ENCODE data around the gene TPK1. TPM values are rescaled to one million over a fixed set of nuclear protein-coding genes. Genes with fewer than 3 reads are reported as not detected.
"Not testable (repeated sequence)": the region's sequence is repeated elsewhere in the genome, so short reads cannot be mapped to it uniquely, and the experiment has no call there.

Gene TPK1
- polyA plus RNA-seq, 1 donor, result 5.4 TPM

DNA sequence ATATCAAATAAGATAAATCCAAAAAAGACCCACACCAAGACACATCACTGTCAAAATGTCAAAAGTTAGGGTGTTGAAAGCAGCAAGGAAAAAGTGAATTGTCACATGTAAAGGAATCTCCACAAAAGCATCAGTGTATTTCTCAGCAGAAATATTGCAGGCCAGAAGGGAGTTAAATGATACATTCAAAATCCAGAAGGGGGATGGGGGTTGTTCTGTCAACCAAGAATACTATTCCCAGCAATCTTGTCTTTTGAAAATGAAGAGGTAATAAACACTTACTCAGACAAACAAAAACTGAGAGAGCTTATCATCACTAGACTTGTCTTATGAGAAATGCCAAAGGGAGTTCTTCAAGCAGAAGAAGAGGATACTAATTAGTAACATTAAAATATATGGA is 241.3 kb downstream of the TPK1 start:
- H3K27ac ChIP-seq (ENCODE audit: low read length), result no peak overlapping the region
- no peaks in the 10 kb centered on the region for H3K27me3 ChIP-seq (ENCODE audit: control insufficient read depth, insufficient read depth, low read length)
- H3K36me3 ChIP-seq (ENCODE audit: control insufficient read depth, insufficient read depth, low read length), result no peaks in the 10 kb centered on the region
- H3K4me1 ChIP-seq (ENCODE audit: control insufficient read depth, insufficient read depth, low read length), result no peaks in the 10 kb centered on the region
- no peak overlapping the region for H3K4me3 ChIP-seq (ENCODE audit: low read length)
- peaks cover 5% of the 10 kb centered on the region for H3K9me3 ChIP-seq (ENCODE audit: control insufficient read depth, low read depth, low read length)
- no peak for DNase-seq

DNA sequence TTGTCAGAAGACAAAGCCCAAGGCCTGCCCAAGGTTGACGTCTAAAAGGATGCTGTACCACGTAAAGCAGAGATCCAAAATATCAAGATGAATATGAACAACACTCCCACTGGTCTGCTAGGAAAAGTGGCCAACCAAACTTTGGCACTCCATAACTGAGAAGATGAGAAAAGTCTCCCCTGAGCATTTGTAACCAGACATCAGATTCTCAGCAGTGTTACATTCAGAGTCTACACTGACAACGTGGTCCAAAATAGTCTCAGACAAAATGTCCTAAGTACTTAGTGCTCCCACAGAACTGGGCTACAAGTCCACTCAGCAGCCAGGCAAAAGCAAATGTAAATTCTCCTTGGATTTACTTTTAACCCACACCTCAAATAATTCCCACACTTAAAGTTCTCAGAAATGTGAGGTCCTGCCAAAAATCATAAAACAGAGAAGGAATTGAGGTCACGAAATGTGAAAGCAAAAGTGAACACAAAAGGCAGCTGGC is 247.2 kb downstream of the TPK1 start:
- Histone ChIP-seq H3K4me1 (ENCODE audit: control insufficient read depth, insufficient read depth, low read length) (no peaks in the 10 kb centered on the region), H3K36me3 (ENCODE audit: control insufficient read depth, insufficient read depth, low read length) (no peaks in the 10 kb centered on the region), H3K27ac (ENCODE audit: low read length) (no peak overlapping the region), H3K27me3 (ENCODE audit: control insufficient read depth, insufficient read depth, low read length) (no peaks in the 10 kb centered on the region), H3K4me3 (ENCODE audit: low read length) (no peak overlapping the region), H3K9me3 (ENCODE audit: control insufficient read depth, low read depth, low read length) (no peaks in the 10 kb centered on the region)
- no peak for DNase-seq
- 60% methylated on average over 1 of the region's 4 CpGs for whole genome bisulfite sequencing (ENCODE audit: insufficient coverage, low lambda C conversion rate)

DNA sequence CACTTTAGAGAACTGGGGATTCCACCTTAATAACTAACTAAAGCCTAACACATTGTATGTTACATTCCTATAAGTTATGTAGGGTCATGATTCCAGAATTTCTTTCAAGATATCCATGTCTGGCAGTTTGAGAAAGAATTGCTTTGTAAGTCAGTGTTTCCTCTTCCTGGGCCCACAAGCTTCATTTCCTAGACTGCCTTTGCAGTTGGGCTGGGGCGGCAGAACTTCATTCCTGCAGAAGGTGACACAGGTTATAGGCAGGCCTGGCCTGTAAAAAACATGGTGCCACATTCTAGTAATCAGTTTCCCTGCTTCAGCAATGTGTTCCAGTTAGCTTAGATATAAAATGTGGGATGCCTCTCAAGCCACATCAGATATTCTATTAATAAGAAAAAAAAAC is 248.2 kb downstream of the TPK1 start:
- H3K9me3 ChIP-seq (ENCODE audit: control insufficient read depth, low read depth, low read length), result no peaks in the 10 kb centered on the region
- no CpG with 5 or more reads among the region's 1 CpG for WGBS (ENCODE audit: insufficient coverage, low lambda C conversion rate)
- H3K4me1 ChIP-seq (ENCODE audit: control insufficient read depth, insufficient read depth, low read length), result no peaks in the 10 kb centered on the region
- no peak overlapping the region for H3K27ac ChIP-seq (ENCODE audit: low read length)
- H3K27me3 ChIP-seq (ENCODE audit: control insufficient read depth, insufficient read depth, low read length), result no peaks in the 10 kb centered on the region
- no peak overlapping the region for H3K4me3 ChIP-seq (ENCODE audit: low read length)
- DNase-seq, result no peak
- no peaks in the 10 kb centered on the region for H3K36me3 ChIP-seq (ENCODE audit: control insufficient read depth, insufficient read depth, low read length)

DNA sequence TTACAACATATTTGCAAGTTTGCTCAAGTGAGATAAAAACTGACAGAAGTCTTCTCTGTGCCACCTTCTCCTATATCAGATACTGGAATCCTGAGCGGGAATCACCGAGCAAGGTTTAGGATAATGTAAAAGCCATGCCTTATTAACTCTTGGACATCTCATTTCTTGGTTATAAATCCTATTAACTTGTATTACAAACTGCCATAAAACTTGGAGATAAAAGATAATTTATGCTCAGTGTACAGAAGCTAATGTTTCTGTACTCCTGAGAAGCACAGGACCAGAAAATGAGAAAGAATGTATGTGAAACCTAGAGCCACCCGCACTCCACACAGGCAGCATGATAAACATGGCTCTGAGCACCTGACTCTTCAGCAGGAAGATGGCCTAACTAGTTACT is 251.1 kb downstream of the TPK1 start:
- Histone ChIP-seq H3K27ac (ENCODE audit: low read length) (no peak overlapping the region), H3K36me3 (ENCODE audit: control insufficient read depth, insufficient read depth, low read length) (no peaks in the 10 kb centered on the region), H3K27me3 (ENCODE audit: control insufficient read depth, insufficient read depth, low read length) (no peaks in the 10 kb centered on the region), H3K4me1 (ENCODE audit: control insufficient read depth, insufficient read depth, low read length) (no peaks in the 10 kb centered on the region), H3K9me3 (ENCODE audit: control insufficient read depth, low read depth, low read length) (no peaks in the 10 kb centered on the region), H3K4me3 (ENCODE audit: low read length) (no peak overlapping the region)
- DNase-seq, result no peak
- no CpG with 5 or more reads among the region's 3 CpGs for WGBS (ENCODE audit: insufficient coverage, low lambda C conversion rate)

GRCh38 chr7:144579687-144580086 is 256.2 kb downstream of the TPK1 start:
- Histone ChIP-seq H3K4me1 (ENCODE audit: control insufficient read depth, insufficient read depth, low read length) (no peaks in the 10 kb centered on the region), H3K27me3 (ENCODE audit: control insufficient read depth, insufficient read depth, low read length) (no peaks in the 10 kb centered on the region), H3K27ac (ENCODE audit: low read length) (no peak overlapping the region), H3K9me3 (ENCODE audit: control insufficient read depth, low read depth, low read length) (no peaks in the 10 kb centered on the region), H3K36me3 (ENCODE audit: control insufficient read depth, insufficient read depth, low read length) (no peaks in the 10 kb centered on the region), H3K4me3 (ENCODE audit: low read length) (no peak overlapping the region)
- DNase-seq, result no peak
- WGBS (ENCODE audit: insufficient coverage, low lambda C conversion rate), result no CpG with 5 or more reads among the region's 1 CpG

GRCh38 chr7:144575456-144575855 is 260.4 kb downstream of the TPK1 start:
- Histone ChIP-seq H3K27me3 (ENCODE audit: control insufficient read depth, insufficient read depth, low read length) (no peaks in the 10 kb centered on the region), H3K27ac (ENCODE audit: low read length) (no peak overlapping the region), H3K4me3 (ENCODE audit: low read length) (no peak overlapping the region), H3K9me3 (ENCODE audit: control insufficient read depth, low read depth, low read length) (no peaks in the 10 kb centered on the region), H3K36me3 (ENCODE audit: control insufficient read depth, insufficient read depth, low read length) (no peaks in the 10 kb centered on the region), H3K4me1 (ENCODE audit: control insufficient read depth, insufficient read depth, low read length) (no peaks in the 10 kb centered on the region)
- no peak for DNase-seq
- 100% methylated on average over 1 of the region's 3 CpGs for WGBS (ENCODE audit: insufficient coverage, low lambda C conversion rate)

DNA sequence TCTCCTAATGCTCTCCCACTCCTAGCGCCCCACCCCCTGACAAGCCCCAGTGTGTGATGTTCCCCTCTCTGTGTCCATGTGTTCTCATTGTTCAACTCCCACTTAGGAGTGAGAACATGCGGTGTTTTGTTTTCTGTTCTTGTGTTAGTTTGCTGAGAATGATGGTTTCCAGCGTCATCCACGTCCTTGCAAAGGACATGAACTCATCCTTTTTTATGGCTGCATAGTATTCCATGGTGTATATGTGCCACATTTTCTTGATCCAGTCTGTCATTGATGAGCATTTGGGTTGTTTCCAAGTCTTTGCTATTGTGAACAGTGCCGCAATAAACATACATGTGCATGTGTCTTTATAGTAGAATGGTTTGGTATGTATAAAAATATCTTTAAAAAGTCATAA is 261.1 kb downstream of the TPK1 start:
- not testable (repeated sequence) for H3K36me3 ChIP-seq (ENCODE audit: control insufficient read depth, insufficient read depth, low read length); H3K4me3 ChIP-seq (ENCODE audit: low read length); H3K9me3 ChIP-seq (ENCODE audit: control insufficient read depth, low read depth, low read length); H3K4me1 ChIP-seq (ENCODE audit: control insufficient read depth, insufficient read depth, low read length); H3K27ac ChIP-seq (ENCODE audit: low read length); DNase-seq; H3K27me3 ChIP-seq (ENCODE audit: control insufficient read depth, insufficient read depth, low read length)
- WGBS (ENCODE audit: insufficient coverage, low lambda C conversion rate), result no CpG with 5 or more reads among the region's 5 CpGs

DNA sequence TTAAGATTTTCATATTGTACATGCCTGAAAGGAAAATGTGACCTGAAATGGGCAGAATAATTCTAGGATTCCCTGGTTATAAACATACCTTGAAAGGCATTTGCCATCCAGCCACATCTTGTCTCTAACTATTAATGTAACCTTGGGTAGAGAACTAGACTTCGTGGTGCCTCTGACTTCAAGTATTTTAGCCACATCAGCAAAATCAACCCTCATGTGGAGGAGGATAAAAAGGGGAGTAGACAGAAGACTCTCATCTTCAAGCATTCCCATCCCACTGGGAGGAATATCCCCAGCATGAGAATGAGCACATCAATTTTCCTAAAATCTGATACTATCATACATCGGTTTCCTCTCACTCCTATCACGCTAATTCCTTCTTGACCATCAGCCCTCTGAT is 267.6 kb downstream of the TPK1 start:
- H3K27ac ChIP-seq (ENCODE audit: low read length), result no peak overlapping the region
- no peak for DNase-seq
- no peak overlapping the region for H3K4me3 ChIP-seq (ENCODE audit: low read length)
- H3K36me3 ChIP-seq (ENCODE audit: control insufficient read depth, insufficient read depth, low read length), result no peaks in the 10 kb centered on the region
- H3K27me3 ChIP-seq (ENCODE audit: control insufficient read depth, insufficient read depth, low read length), result no peaks in the 10 kb centered on the region
- 100% methylated on average over 2 of the region's 3 CpGs for WGBS (ENCODE audit: insufficient coverage, low lambda C conversion rate)
- no peaks in the 10 kb centered on the region for H3K4me1 ChIP-seq (ENCODE audit: control insufficient read depth, insufficient read depth, low read length)
- no peaks in the 10 kb centered on the region for H3K9me3 ChIP-seq (ENCODE audit: control insufficient read depth, low read depth, low read length)

DNA sequence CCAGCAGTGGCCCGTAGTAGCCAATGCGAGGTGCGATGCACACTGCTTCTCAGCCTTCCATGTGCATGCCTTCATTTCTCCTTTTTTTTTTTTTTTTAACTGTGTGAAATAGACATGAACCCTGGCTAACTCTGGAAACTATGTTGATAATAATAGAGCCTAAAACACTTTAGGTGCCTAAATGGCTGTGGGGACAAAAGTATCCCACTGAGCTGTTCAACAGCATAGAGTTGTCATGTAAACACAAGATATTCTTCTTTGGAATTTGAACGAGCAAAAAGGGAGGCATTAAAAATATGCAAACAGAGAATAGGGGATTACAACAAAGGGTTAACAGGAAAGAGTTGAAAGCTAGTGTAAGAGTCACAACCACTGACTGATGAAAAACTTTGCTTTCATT is 270.3 kb downstream of the TPK1 start:
- Histone ChIP-seq H3K27ac (ENCODE audit: low read length) (no peak overlapping the region), H3K36me3 (ENCODE audit: control insufficient read depth, insufficient read depth, low read length) (no peaks in the 10 kb centered on the region), H3K4me1 (ENCODE audit: control insufficient read depth, insufficient read depth, low read length) (no peaks in the 10 kb centered on the region), H3K9me3 (ENCODE audit: control insufficient read depth, low read depth, low read length) (no peaks in the 10 kb centered on the region), H3K27me3 (ENCODE audit: control insufficient read depth, insufficient read depth, low read length) (no peaks in the 10 kb centered on the region), H3K4me3 (ENCODE audit: low read length) (no peak overlapping the region)
- WGBS (ENCODE audit: insufficient coverage, low lambda C conversion rate), result 33% methylated on average over 1 of the region's 4 CpGs
- DNase-seq, result no peak

DNA sequence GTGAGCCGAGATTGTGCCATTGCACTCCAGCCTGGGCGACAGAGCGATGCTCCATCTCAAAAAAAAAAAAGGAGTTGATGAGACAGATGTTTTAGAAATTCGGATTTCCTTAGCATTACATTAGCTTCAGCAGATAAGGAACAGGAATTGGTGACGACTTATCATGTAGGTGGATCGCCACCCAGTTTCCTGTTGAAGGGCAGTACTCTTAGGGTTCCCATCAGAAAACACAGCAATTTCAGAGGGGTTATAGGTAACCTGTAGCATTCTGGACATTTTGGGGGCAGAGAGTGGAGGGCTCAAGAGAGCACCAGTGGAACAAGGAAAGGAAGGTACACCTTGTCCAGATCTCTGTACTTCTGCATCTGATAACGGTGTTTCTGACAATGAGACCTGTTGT is 286.0 kb downstream of the TPK1 start:
- no peak for DNase-seq
- no peak overlapping the region for H3K27ac ChIP-seq (ENCODE audit: low read length)
- H3K27me3 ChIP-seq (ENCODE audit: control insufficient read depth, insufficient read depth, low read length), result no peaks in the 10 kb centered on the region
- H3K36me3 ChIP-seq (ENCODE audit: control insufficient read depth, insufficient read depth, low read length), result no peaks in the 10 kb centered on the region
- H3K9me3 ChIP-seq (ENCODE audit: control insufficient read depth, low read depth, low read length), result no peaks in the 10 kb centered on the region
- H3K4me3 ChIP-seq (ENCODE audit: low read length), result no peak overlapping the region
- 83% methylated on average over 1 of the region's 7 CpGs for WGBS (ENCODE audit: insufficient coverage, low lambda C conversion rate)
- no peaks in the 10 kb centered on the region for H3K4me1 ChIP-seq (ENCODE audit: control insufficient read depth, insufficient read depth, low read length)

DNA sequence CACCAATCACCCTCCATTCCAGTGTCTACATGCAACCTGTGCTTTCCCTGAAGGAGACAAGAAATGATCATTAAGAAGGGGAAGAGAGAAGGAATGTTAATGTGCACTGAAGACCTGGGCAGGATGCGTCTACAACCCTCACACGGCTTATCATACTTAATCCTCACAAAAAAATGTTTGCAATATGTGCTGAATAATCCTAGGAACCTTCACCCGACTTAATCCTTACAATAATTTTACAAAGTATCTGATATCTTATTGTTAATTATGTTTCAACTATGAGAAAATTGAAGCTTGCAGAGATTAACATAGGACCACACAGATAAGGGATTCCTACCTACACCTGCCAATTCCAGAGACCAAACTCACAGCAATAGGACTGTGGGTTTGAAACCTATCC is 287.3 kb downstream of the TPK1 start:
- WGBS (ENCODE audit: insufficient coverage, low lambda C conversion rate), result 100% methylated on average over 1 of the region's 3 CpGs
- no peaks in the 10 kb centered on the region for H3K36me3 ChIP-seq (ENCODE audit: control insufficient read depth, insufficient read depth, low read length)

More for the DNA sequence above, 287.3 kb downstream of the TPK1 start:
- no peaks in the 10 kb centered on the region for H3K27me3 ChIP-seq (ENCODE audit: control insufficient read depth, insufficient read depth, low read length)
- DNase-seq, result no peak
- H3K27ac ChIP-seq (ENCODE audit: low read length), result no peak overlapping the region
- no peaks in the 10 kb centered on the region for H3K4me1 ChIP-seq (ENCODE audit: control insufficient read depth, insufficient read depth, low read length)
- no peak overlapping the region for H3K4me3 ChIP-seq (ENCODE audit: low read length)
- no peaks in the 10 kb centered on the region for H3K9me3 ChIP-seq (ENCODE audit: control insufficient read depth, low read depth, low read length)

All from large intestine (tissue), 3 donors.